ENCODE data around the gene NR1H2. TPM values are rescaled to one million over a fixed set of nuclear protein-coding genes. Genes with fewer than 3 reads are reported as not detected.

The NR1H2 gene
- total RNA-seq: 31.7 TPM

DNA sequence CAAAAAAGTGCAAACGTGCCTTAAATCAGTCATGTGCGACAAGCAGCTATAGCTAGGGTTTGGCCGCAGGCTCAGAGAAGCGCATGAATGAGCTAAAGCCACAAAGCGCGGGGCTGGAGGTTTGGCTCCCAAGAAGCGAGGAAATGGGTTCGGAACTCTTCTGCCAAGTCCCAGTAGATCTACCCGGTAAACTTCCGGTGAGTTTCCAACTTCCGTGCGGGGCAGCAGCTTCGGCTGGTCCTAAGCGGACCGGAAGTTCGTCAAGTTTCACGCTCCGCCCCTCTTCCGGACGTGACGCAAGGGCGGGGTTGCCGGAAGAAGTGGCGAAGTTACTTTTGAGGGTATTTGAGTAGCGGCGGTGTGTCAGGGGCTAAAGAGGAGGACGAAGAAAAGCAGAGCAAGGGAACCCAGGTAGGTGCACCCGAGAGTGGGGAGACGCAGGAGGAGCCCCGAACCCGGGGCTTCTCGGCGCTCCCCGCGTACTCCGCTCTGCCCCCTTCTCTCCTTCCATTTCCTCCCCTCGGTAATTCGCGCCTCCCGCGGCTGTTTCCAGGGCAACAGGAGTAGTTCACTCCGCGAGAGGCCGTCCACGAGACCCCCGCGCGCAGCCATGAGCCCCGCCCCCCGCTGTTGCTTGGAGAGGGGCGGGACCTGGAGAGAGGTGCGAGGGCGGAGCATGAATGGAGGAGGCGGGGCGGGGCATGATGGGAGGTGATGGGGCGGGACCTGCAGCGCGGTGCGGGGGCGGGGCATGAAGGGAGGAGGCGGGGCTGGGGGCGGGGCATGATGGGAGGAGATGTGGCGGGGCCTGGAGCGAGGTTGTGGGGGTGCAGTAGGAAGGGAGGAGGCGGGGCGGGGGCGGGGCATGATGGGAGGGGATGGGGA, at the start of gene NR1H2:
TSS of gene NR1H2 (plus strand) at position 292 of the 885 bp plus-strand sequence. CDS start 1,149 bp downstream, outside the sequence.

DNA sequence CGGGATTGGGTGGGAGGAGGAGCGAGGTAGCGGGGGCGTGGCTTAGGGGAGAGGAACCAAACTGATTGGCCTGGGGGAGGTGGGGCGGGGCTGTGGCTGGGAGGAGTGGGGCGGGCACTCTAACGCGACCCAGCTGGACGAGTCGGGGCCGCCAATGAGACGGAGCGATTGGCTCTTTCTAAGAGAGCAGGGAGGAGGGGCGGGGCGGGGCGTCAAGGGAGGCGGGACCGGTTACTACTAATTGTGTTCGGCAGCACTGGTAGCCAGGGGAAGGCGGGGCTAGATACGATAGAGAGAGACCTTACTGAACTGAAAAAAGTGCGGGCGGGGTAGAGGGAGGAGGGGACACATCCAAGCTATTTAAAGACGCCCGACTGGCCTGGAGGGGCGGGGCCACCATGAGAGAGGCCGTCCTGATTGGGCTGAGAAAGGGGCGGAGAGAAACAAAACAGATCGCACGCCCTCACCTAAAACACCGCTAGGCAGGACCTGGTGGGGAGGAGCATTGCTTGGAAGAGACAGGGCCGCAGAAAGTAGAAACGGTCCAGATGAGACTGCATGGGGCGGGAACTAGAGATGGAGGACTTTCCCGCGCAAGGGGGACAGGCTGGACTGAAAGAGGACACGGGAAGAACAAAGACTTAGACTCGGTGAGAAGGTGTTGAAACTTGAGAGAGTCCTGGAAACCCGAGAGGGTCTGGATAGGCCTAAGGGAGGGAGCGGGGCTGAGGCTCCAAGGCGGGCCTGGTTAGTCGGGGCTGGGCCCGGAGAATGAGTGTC, 46.9 kb upstream of the NR1H2 start, which contains the start of gene KCNC3:
TSS of gene KCNC3 (minus strand) at position 232 of the 780 bp plus-strand sequence. CDS start 295 bp downstream, outside the sequence.

DNA sequence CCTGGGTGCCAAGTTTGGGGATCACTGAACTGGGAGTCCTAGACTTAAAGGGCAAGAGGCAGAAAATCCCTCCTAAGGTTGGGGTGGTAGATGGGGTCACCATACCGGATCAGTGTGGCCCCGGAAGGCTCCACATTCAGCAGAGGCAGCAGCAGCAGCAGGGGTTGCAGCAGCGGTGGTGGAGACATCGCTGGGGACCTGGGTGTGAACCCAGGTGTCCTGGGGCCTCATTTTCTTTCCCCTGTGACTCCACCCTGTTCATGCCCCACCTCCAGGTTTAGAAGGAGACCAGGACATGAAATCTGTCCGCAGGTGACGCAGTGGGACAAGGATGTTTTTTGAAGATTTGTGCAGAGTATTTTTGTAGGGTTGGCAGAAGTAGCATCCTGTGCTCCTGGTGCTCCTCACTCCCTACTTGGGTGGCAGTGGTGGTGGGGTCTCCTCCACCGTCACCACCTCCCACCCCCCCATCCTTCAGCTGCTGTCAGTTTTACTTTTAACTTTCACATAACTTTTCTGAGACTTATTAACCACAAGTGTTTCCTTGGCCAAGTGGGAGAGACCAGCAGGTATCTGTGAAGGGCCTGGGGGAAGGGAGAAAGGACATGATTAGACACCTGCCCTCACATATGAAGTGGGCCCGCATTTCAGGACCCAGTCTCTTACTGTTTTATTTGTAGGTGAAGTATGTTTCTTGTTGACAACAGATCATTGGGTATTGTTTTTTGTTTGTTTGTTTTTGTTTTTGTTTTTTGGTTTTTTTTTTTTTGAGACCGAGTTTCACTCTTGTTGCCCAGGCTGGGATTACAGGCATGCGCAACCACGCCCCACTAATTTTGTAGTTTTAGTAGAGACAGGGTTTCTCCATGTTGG, 10.6 kb upstream of the NR1H2 start, which contains the start of gene NAPSA:
TSS of gene NAPSA (minus strand) at position 206 of the 873 bp plus-strand sequence. CDS start at position 188, 18 bp downstream.

DNA sequence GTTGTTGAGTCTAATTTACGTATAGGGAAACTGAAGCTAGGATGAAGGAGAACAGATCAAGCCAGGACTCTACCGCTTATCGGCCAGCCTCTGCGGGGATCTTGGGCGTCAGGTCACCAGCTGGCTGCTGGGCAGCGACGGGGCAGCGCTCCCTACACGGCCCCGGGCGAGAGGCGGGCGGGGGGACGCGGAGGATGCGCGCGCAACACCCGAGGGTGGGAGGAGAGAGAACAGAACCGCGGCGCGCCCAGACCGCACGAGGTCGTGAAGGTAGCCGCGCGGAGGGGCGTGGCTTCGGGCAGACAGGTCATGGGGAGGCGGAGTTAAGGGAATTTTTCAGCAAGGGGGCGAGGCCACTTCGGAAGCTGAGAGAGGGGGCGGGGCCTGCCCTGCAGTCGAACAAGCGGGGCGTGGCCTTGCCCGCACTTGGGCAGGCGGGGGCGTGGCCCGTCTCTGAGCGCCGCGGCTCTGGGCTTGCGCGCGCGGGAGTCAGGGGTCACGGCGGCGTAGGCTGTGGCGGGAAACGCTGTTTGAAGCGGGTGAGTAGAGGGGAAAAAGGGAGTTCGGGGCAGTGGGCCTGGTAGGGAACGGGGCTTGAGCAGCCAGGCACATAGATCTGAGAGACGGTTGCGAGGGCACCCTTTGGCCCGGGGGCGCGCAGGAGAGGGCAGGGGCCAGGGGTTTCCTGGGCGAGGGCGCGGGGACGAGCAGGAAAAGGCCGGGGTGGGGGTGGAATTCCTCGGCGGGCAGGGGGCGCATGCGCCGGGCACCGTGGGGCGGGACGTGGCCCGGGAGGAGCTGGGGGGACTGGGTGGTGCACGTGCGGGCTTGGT, 7.8 kb downstream of the NR1H2 start, which contains the start of gene POLD1:
TSS of gene POLD1 (plus strand) at position 496 of the 833 bp plus-strand sequence. CDS start 14,505 bp downstream, outside the sequence.

DNA sequence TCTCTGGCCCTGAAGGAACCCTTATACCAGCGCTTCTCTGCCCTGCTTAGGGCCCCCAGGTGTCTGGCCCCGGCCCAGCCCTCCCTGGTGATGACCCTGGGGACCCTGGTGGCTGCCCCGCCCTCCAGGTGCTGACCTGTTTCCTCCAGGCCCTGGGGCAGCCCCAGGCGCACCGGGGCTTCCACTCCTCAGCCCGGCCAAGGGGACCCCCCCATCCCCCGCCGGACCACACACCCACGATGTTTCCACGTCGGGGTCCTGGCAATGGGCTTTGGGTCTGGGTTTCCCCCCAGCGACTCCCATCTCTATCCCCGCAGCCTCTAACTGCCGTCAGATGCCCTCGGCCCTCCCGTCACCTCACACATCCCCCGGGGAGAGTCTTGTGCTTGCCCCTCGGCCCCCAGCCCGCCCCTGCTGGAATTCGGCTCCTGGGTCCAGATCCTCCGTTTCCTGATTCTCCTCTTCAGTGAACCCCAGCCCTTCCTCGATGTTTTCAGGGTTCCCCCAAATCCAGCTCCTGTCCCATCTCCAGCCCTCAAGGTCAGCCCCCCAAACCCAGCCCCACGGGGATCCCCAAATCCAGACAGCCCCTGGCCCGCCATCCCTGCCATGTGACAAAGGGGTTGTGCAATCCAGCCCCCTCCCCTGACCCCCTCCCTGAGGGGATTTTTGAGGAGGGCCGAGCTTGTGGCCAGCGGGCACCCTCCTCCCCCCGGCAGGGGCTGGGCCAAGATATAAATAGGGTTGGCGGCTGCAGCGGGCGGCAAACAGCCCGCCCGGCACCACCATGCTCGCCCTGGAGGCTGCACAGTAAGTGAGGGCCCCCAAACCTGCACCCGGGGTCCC, 42.1 kb downstream of the NR1H2 start, which contains the start of gene SPIB:
TSS of gene SPIB (plus strand) at position 763 of the 846 bp plus-strand sequence. CDS start at position 788, 25 bp downstream.

DNA sequence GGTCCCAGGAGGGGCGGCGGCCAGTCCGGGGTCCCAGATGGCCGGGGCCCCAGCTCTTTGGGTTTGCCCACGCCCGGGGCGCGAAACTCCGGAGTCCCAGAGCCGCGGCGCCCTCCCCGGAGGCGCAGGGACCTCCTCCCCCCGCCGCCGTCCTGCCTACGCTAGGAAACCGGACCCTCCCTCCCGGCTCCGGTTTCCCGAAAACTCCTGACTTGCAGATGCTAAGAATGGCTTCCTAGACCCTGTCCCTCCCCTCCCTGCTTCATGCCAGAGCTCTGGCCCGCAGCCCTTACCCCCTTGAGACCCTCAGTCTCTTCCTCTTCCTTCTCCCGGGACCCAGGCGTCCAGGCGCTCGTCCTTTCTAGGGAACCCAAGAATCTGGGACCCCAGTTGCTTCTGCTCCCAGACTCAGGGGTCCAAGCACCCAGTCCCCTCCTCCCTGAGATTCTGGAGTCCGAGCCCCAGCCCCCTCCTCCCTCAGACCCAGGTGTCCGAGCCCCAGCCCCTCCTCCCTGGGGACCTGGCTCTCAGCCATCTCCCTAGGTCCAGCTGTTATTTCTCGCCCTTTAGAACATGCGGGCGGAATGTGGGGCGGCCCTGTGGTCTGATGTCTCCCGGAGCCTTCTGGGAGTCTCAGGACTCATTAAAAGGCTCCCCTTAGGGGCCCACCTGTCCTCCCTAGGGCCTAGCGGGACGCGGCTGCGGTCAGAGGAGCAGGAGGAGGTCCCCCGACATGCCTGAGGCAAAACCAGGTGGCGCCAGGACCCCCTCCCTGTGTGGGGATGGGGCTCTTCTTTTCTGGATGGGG, 56.2 kb downstream of the NR1H2 start, which contains the start of gene MYBPC2:
TSS of gene MYBPC2 (plus strand) at position 672 of the 808 bp plus-strand sequence. CDS start at position 734, 62 bp downstream.

Other genes with a start within 250 kb of the NR1H2 start
- not detected for gene IZUMO2, start 213.2 kb upstream of the NR1H2 start, total RNA-seq
- gene MYH14, start 172.8 kb upstream of the NR1H2 start, total RNA-seq: 29.9 TPM
- gene KCNC3, start 47.1 kb upstream of the NR1H2 start, total RNA-seq: 4.7 TPM
- gene NAPSA, start 10.8 kb upstream of the NR1H2 start, total RNA-seq: 0.44 TPM
- gene POLD1, start 7.9 kb downstream of the NR1H2 start, total RNA-seq: 24.5 TPM
- 0.33 TPM for gene SPIB, start 42.5 kb downstream of the NR1H2 start, total RNA-seq
- 1.2 TPM for gene MYBPC2, start 56.4 kb downstream of the NR1H2 start, total RNA-seq
- gene EMC10, start 100.0 kb downstream of the NR1H2 start, total RNA-seq: 88.8 TPM
- 0.55 TPM for gene GARIN5A, start 100.4 kb downstream of the NR1H2 start, total RNA-seq
- gene JOSD2, start 134.7 kb downstream of the NR1H2 start, total RNA-seq: 8.0 TPM
- gene ASPDH, start 137.5 kb downstream of the NR1H2 start, total RNA-seq: not detected
- gene LRRC4B, start 192.0 kb downstream of the NR1H2 start, total RNA-seq: 38.4 TPM

Data from camera-type eye (tissue), 1 donor.